HUES6 (cell line): ENCODE measurements around the gene C9.

Experiments
- H3K27ac ChIP-seq: 2 replicates; pipeline ENCODE4 v1.7.0; 2013; ENCODE audit warnings: low read depth, mild to moderate bottlenecking, low read length, inconsistent platforms
- H3K27me3 ChIP-seq: 2 replicates; pipeline ENCODE4 v1.6.1; 2013; ENCODE audit warnings: low read length; ENCODE audit not compliant: control insufficient read depth, insufficient read depth
- H3K36me3 ChIP-seq: 2 replicates; pipeline ENCODE4 v1.6.1; 2013; ENCODE audit warnings: low read length; ENCODE audit not compliant: control insufficient read depth, insufficient read depth
- H3K4me1 ChIP-seq: 2 replicates; pipeline ENCODE4 v1.6.1; 2013; ENCODE audit warnings: low read length; ENCODE audit not compliant: control insufficient read depth, insufficient read depth
- H3K4me3 ChIP-seq: 2 replicates; pipeline ENCODE4 v1.5.1; 2013; ENCODE audit warnings: low read depth, low read length
- H3K9ac ChIP-seq: one replicate; pipeline ENCODE4 v1.6.1; 2013; ENCODE audit warnings: mild to moderate bottlenecking, low read length
- H3K9me3 ChIP-seq: 2 replicates; pipeline ENCODE4 v1.6.1; 2013; ENCODE audit warnings: low read depth, low read length; ENCODE audit not compliant: control insufficient read depth, insufficient read depth

Gene C9

DNA sequence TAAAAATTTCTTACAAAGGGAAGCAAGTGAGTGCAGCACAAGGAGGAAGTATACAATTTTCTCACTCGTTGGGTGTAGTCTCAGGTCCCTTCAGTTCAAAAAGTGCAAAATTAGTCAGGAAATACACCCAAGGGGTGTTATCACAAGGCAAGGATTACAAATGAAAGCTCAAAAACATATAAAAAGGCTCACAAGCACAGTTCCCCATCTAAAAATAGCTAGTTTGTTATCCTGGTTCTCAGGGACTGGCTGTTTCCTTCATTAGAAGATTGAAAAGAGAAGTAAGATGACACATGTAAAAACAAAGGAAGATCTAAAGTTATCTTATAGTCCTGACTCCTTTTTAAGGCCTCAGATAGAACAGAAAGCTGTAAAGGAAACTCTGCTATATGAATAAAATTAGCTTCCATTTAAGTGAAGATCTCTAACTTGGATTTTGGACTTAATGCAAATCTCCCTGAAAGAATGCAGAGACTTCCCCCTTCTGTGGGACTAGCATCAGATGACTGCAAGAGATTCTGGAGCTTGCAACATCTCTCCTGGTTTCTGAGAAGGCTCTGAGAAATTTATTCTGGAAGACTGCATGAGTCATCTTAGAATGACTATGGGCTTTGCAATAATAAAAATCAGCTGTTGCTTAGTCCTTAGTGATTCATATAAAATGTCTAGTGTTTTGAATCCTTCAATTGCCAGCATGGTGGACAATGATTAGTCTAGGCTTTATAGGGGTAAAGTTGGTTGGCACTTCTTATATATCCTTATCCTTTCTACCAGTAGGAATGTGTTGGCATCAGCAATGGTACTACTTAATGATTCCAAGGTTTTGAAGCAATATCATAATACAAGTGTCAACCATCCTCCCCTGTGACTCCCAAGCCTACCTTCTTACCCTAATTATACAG, 35.1 kb upstream of the C9 start:
- H3K9ac ChIP-seq: no peak overlapping the region
- H3K9me3 ChIP-seq: no peaks in the 10 kb centered on the region
- H3K27ac ChIP-seq: no peak overlapping the region
- no peaks in the 10 kb centered on the region for H3K36me3 ChIP-seq
- peaks cover 9% of the 10 kb centered on the region for H3K4me1 ChIP-seq
- H3K4me3 ChIP-seq: no peak overlapping the region
- H3K27me3 ChIP-seq: no peaks in the 10 kb centered on the region

DNA sequence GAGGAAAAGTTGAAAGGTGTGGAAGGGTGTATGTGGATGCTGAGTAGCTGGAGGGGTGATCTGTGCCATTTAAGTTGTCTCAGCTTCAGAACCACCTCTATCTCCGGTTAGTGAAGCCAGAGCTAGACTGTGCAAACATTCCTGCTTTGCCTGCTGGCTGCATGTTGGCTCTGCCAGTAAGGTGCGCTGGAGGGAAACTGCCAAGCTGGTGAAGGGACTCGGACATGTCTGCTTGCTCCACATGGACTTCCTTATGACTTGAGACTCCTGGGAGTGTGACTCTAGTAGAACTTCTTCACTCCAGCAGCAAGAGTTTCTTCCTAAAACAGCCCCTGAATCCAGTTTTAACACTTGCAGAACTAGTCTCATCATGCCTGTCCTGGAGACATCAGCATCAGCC, 32.5 kb upstream of the C9 start:
- Histone ChIP-seq H3K9ac (no peak overlapping the region), H3K36me3 (no peaks in the 10 kb centered on the region; the same call in 1 of the 2 replicates), H3K4me1 (peaks cover 9% of the 10 kb centered on the region), H3K4me3 (no peak overlapping the region), H3K9me3 (no peaks in the 10 kb centered on the region), H3K27ac (no peak overlapping the region), H3K27me3 (no peaks in the 10 kb centered on the region)

DNA sequence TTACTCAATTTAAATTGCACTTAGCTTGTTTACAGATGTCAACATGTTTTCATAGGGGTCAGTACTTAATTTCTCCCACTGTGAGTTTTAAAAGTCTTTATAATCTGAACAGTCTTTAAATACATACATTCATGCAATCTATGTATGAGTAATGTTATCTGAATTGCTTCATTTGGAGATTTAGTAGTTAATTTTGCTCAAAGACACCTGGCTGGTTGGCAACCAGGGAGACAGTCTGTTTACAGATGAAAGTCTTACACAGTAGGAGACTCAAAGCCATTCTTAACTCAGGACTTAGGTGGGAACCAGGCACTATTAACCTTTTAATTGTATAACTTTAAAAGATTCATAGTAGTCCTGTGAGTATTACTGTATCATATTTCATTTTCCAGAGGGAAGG, 31.2 kb upstream of the C9 start:
- Histone ChIP-seq H3K4me3 (no peak overlapping the region), H3K27ac (no peak overlapping the region), H3K9me3 (no peaks in the 10 kb centered on the region), H3K27me3 (no peaks in the 10 kb centered on the region), H3K4me1 (peaks cover 5% of the 10 kb centered on the region; the same call in 1 of the 2 replicates), H3K9ac (no peak overlapping the region), H3K36me3 (no peaks in the 10 kb centered on the region; the same call in 1 of the 2 replicates)

DNA sequence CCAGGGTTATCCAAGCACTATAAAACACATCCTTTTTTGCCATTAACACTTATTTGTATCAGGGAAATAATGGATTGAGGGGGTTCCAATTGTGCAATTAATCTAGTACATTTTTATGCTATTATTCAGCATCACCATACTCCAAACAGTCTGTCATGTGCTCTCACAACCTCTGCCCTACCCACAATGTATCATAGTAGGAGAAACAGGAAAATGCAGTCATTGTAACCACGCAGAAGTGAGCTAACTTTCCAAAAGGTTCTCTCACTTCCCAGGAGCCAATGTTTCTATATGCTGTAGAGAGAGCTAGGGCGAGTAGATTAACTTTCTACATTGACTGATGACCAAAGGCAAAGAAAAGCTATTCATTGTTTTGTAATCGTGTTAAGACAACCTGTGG, 30.7 kb upstream of the C9 start:
- H3K27me3 ChIP-seq: no peaks in the 10 kb centered on the region
- no peak overlapping the region for H3K27ac ChIP-seq
- no peaks in the 10 kb centered on the region; the same call in 1 of the 2 replicates for H3K36me3 ChIP-seq
- H3K9ac ChIP-seq: no peak overlapping the region
- H3K9me3 ChIP-seq: no peaks in the 10 kb centered on the region
- no peak overlapping the region for H3K4me3 ChIP-seq
- H3K4me1 ChIP-seq: peaks cover 5% of the 10 kb centered on the region; the same call in 1 of the 2 replicates

DNA sequence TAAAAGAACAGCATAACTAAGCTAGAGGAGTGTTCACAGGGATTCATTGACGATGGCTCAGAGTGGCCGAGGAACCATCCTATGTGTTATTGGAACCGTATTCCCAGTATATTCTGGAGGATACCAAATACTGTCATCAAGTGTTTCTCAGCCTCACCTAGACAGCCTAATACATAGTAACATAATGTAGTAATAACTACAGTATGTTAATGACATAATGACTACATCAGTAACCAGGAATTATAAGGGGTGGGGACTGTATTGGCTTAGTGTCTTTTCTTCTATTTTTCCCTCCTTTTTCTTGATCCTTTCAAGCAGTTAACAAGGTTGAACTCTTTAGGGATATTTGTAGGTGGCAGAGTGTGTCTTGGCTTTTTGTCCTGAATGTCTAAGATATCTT, 26.6 kb upstream of the C9 start:
- H3K4me1 ChIP-seq: no peaks in the 10 kb centered on the region
- H3K36me3 ChIP-seq: no peaks in the 10 kb centered on the region; the same call in 1 of the 2 replicates
- no peaks in the 10 kb centered on the region for H3K27me3 ChIP-seq
- no peaks in the 10 kb centered on the region for H3K9me3 ChIP-seq
- H3K4me3 ChIP-seq: no peak overlapping the region
- H3K9ac ChIP-seq: no peak overlapping the region
- H3K27ac ChIP-seq: no peak overlapping the region

DNA sequence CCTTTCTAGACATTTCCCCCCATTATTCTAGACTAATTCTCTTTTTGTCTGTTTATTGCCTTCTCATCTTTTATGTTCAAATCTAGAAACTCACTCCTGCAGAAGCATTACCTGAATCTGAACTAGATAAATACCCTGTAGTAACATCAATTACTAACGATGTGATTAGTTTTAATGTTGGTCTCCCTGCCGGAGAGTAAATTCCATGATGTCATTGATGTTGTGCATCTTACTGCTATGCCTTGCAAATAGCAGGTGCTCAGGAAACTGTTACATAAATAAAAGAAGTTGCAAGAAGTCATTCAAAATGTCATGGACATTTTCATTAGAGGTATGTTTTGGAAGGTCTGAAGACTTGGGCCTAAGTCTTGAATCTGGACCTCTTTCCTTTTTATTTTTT, 23.0 kb upstream of the C9 start:
- H3K9me3 ChIP-seq: no peaks in the 10 kb centered on the region
- H3K4me3 ChIP-seq: no peak overlapping the region
- no peaks in the 10 kb centered on the region for H3K4me1 ChIP-seq
- H3K36me3 ChIP-seq: no peaks in the 10 kb centered on the region; the same call in 1 of the 2 replicates
- H3K27ac ChIP-seq: no peak overlapping the region
- no peak overlapping the region for H3K9ac ChIP-seq
- H3K27me3 ChIP-seq: no peaks in the 10 kb centered on the region

DNA sequence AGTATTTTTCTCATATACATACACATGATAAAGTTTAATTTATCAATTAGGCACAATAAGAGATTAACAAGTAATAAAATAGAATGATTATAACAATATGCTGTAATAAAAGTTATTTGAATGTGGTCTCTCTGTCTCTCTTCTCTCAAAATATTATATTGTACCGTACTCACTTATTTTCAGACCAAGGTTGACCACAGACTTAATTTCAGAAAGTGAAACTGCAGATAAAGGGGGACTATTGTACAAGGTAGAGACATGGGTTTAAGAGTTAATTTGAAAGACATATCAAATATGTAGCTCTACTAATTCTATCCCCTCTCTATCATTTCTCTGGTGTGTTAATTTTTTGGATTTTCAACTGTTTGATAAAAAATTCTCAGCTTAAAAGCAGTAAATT, 20.0 kb upstream of the C9 start:
- H3K27me3 ChIP-seq: no peaks in the 10 kb centered on the region
- no peak overlapping the region for H3K9ac ChIP-seq
- no peaks in the 10 kb centered on the region for H3K9me3 ChIP-seq
- no peaks in the 10 kb centered on the region for H3K4me1 ChIP-seq
- H3K36me3 ChIP-seq: no peaks in the 10 kb centered on the region; the same call in 1 of the 2 replicates
- no peak overlapping the region for H3K4me3 ChIP-seq
- no peak overlapping the region for H3K27ac ChIP-seq

DNA sequence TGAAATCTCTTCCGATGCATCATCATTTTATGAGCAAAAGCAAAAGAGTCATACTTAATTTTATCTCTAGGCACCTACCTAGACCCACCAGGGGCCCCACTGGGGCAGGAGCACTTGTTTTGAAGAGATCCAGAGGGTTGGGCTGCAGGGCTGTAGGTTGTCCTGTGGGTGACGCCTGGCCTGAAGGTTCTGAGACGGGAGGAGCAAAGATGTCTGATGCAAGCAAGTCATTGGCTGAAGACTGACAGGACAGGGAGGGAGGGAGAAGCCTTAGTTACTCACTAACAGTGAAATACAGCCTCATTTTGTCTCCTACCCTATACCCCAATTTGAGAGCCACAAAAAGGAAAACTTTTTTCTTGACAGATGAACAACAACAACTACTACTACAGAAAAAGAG, 17.1 kb upstream of the C9 start:
- no peak overlapping the region for H3K4me3 ChIP-seq
- no peak overlapping the region for H3K27ac ChIP-seq
- no peaks in the 10 kb centered on the region for H3K9me3 ChIP-seq
- no peaks in the 10 kb centered on the region for H3K27me3 ChIP-seq
- no peak overlapping the region for H3K9ac ChIP-seq
- H3K36me3 ChIP-seq: no peaks in the 10 kb centered on the region; the same call in 1 of the 2 replicates
- no peaks in the 10 kb centered on the region for H3K4me1 ChIP-seq

DNA sequence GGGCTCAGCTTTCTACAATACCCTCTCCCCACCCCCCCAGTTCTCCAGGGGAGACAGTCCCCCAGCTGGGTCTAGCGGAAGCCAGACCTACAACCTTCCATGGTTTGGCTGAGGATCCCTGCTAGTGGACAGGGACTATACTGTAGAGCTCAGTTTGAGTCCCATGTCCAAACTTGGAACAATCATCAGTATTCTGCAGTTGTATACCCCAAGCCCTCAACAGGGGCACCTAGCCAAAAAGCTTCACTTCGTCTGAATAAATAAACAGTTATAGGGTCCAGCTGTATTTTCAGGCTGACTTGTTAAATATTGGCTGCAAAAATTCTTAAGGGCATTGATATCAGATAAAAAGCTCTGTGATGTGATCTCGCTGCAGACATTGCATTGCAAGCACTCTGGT, 15.4 kb upstream of the C9 start:
- Histone ChIP-seq H3K27ac (no peak overlapping the region), H3K9me3 (no peaks in the 10 kb centered on the region), H3K9ac (no peak overlapping the region), H3K4me3 (no peak overlapping the region), H3K27me3 (no peaks in the 10 kb centered on the region), H3K36me3 (no peaks in the 10 kb centered on the region; the same call in 1 of the 2 replicates), H3K4me1 (no peaks in the 10 kb centered on the region)

DNA sequence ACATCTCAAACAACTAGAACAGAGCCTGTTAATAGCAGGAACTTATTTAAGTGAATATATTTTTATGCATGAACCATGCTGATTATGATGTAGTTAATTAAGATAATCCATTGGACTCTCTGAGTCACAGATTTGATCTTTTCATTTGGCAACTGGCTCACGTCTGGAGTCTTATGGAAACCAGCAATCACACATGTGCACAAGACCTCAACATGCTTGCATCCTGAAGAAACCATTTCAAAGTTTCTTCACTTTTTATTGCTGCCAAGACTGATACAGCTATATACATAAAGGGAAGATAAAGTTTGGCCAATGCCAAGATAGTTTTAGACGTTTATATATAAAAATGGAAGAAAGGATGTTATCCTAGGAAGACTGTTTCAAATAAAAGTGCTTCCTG, 13.3 kb upstream of the C9 start:
- Histone ChIP-seq H3K4me1 (no peaks in the 10 kb centered on the region), H3K27me3 (no peaks in the 10 kb centered on the region), H3K4me3 (no peak overlapping the region), H3K9me3 (no peaks in the 10 kb centered on the region), H3K27ac (no peak overlapping the region), H3K9ac (no peak overlapping the region), H3K36me3 (no peaks in the 10 kb centered on the region)

DNA sequence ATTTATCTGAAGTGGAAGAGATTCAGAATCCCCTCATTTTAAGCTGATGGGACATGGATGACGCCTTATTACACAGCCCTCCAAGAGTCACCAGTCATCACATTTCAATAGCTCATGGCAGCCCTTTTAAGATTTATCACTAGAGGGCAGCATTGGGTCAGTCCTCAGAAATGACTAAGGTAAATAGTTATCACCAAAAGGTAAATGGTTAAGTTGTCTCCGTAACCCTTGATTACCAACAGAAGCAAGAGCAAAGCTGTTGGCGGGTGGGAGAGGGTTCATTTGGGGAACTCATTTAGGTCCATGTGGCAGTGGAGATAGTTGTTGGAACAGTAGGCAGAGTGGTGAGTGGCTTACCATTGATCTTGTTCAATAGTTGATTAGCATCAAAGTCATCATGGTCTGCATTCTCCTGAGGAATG, 12.0 kb upstream of the C9 start:
- H3K27me3 ChIP-seq: no peaks in the 10 kb centered on the region
- no peaks in the 10 kb centered on the region for H3K4me1 ChIP-seq
- no peaks in the 10 kb centered on the region for H3K9me3 ChIP-seq
- no peak overlapping the region for H3K4me3 ChIP-seq
- no peak overlapping the region for H3K9ac ChIP-seq
- H3K36me3 ChIP-seq: no peaks in the 10 kb centered on the region; the same call in 1 of the 2 replicates
- no peak overlapping the region for H3K27ac ChIP-seq
